K562 (cell line): ENCODE data around the gene OTUD5. TPM values are rescaled to one million over a fixed set of nuclear protein-coding genes. Genes with fewer than 3 reads are reported as not detected.
A peak's percentile ranks its signal among the peaks of the same experiment; 100 is the strongest.

Source experiments
- CHAMP1 ChIP-seq: fragments of 450-650 bp; IDR thresholded peaks from 2 replicates; pipeline ENCODE4 v1.6.1; 2016; ENCODE audit warnings: mild to moderate bottlenecking
- CHD7 ChIP-seq: fragments of 200-600 bp; sonication (generic); IDR thresholded peaks from one replicate; pipeline ENCODE4 v1.6.1; 2012; ENCODE audit warnings: mild to moderate bottlenecking, low read depth, low read length, inconsistent platforms
- EGR1 ChIP-seq: fragments of 450-650 bp; conservative IDR thresholded peaks from 2 replicates; pipeline ENCODE4 v1.6.1; 2017; ENCODE audit warnings: mild to moderate bottlenecking
- RBM34 ChIP-seq: fragments of 200-400 bp; formaldehyde crosslinking; IDR thresholded peaks from 2 replicates; pipeline ENCODE4 v1.6.1; 2018; ENCODE audit warnings: low read length, borderline replicate concordance; ENCODE audit not compliant: insufficient read depth
- SAP30 ChIP-seq: fragments of 200-600 bp; sonication (generic); IDR thresholded peaks from 2 replicates; pipeline ENCODE4 v1.6.1; 2012; ENCODE audit warnings: borderline replicate concordance, low read depth, mild to moderate bottlenecking, moderate library complexity, low read length, control low read depth, inconsistent platforms; ENCODE audit not compliant: insufficient read depth, poor library complexity, severe bottlenecking
- SRSF1 ChIP-seq: fragments of 200-400 bp; formaldehyde crosslinking; IDR thresholded peaks from 2 replicates; pipeline ENCODE4 v1.6.1; 2017; ENCODE audit warnings: mild to moderate bottlenecking, low read depth, low read length, moderate library complexity
- UBTF ChIP-seq, 2 experiments: IDR thresholded peaks; 2 replicates each; pipeline ENCODE4 v1.6.1; 2012; ENCODE audit warnings: improper control_type of control experiment in 2 of 2, low read depth in 2 of 2, low read length in 2 of 2, borderline replicate concordance in 1 of 2
- ZNF174 ChIP-seq: fragments of 250-450 bp; sonication (Bioruptor Pico); IDR thresholded peaks from 2 replicates; pipeline ENCODE4 v1.4.0; 2020; ENCODE audit warnings: mild to moderate bottlenecking
- ZNF717 ChIP-seq: fragments of 250-450 bp; sonication (Bioruptor Pico); IDR thresholded peaks from 2 replicates; pipeline ENCODE4 v1.5.0; 2021
- polyA plus RNA-seq, 8 experiments: library from polyadenylated mRNA; depleted of rRNA in 4 of 8; stranded (reverse) in 5 of 8; unstranded in 3 of 8; fragments of >200 nt; fragmentation: Nextera tagmentation in 2 of 8; fragmentation: Illumina TruSeq in 1 of 8; extraction: Ambion mirVana in 2 of 8; extraction: Trizol in 1 of 8; gene quantifications; 2 replicates each; pipeline versions ENCODE4 v1.2.1 to v1.2.3, GENCODE V29; 2011 to 2014; ENCODE audit warnings: inconsistent platforms in 1 of 8, missing spikeins in 1 of 8
- total RNA-seq, 7 experiments: library from RNA; depleted of rRNA in 6 of 7; stranded (reverse); fragments of >200 nt in 6 of 7; fragmentation: Illumina TruSeq in 2 of 7; extraction: Trizol in 2 of 7; gene quantifications; 2 replicates each; pipeline versions ENCODE4 v1.2.1 to v1.2.3, GENCODE V29; 2011 to 2021; ENCODE audit warnings: low replicate concordance in 1 of 7

OTUD5 gene
- total and polyA plus RNA-seq, 9 of the 15 experiments (the other 6 are each of a cell fraction or from before 2014, with no cell fraction given) = 3.6 to 102 (median 59.0) TPM

GRCh38 chrX:48937054-48937907 is 20.1 kb downstream of the OTUD5 start (continued):
- TF ChIP-seq CHD7 (no peak), RBM34 (no peak), SRSF1 (no peak), EGR1 (peak; percentile 58), ZNF174 (no peak), SAP30 (no peak), UBTF (IDR thresholded peaks at IDR 0.05; ENCODE audit: borderline replicate concordance in 1 of 2, low read depth in 2 of 2, low read length in 2 of 2) (no peak), CHAMP1 (no peak), ZNF717 (CRISPR knock-in tag) (no peak)
